ENCODE measurements around the gene ESRRB.

The ESRRB gene

DNA sequence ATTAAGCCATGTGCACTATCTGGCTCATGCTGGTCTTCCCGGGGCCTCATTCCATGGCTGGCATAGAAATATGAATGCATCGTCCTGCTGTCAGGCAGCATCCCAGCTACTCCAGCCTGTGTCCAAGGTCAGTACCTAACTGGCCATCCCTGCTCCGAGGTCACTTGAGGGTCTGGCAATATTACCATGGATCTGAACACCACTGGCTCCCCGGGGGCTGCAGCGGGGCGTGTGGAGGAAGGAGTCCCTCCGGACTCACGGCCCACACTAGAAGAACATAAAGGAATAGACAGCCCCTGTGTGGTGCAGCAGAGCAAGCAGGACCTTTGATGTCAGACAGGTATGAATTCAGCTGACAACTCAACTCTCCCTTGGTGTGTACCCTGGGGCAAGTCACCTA is 19.2 kb downstream of the ESRRB start:
- Histone ChIP-seq H3K79me2 (ENCODE audit: insufficient read depth, low read length) (no peaks in the 10 kb centered on the region), H3K4me1 (ENCODE audit: insufficient read depth, low read length, poor library complexity, severe bottlenecking) (no peaks in the 10 kb centered on the region), H3K36me3 (ENCODE audit: insufficient read depth, low read length) (no peaks in the 10 kb centered on the region), H3K9me3 (ENCODE audit: insufficient read depth, low read depth, low read length) (no peaks in the 10 kb centered on the region), H2AFZ (ENCODE audit: low read length) (no peak overlapping the region), H3K9me2 (replicated peaks; ENCODE audit: low read depth, low read length) (no peaks in the 10 kb centered on the region), H3K4me2 (ENCODE audit: low read depth, low read length, poor library complexity, severe bottlenecking) (no peak overlapping the region), H3K9ac (ENCODE audit: low read depth, low read length, poor library complexity, severe bottlenecking) (no peak overlapping the region), H3F3A (ENCODE audit: low read depth) (no peaks in the 10 kb centered on the region), H4K20me1 (ENCODE audit: insufficient read depth, low read length, poor library complexity, severe bottlenecking) (no peaks in the 10 kb centered on the region), H3K27me3 (ENCODE audit: insufficient read depth, low read length, poor library complexity, severe bottlenecking) (no peaks in the 10 kb centered on the region), H3K4me3 (ENCODE audit: low read length, poor library complexity, severe bottlenecking) (no peak overlapping the region)
- TF ChIP-seq, protein P1, sequence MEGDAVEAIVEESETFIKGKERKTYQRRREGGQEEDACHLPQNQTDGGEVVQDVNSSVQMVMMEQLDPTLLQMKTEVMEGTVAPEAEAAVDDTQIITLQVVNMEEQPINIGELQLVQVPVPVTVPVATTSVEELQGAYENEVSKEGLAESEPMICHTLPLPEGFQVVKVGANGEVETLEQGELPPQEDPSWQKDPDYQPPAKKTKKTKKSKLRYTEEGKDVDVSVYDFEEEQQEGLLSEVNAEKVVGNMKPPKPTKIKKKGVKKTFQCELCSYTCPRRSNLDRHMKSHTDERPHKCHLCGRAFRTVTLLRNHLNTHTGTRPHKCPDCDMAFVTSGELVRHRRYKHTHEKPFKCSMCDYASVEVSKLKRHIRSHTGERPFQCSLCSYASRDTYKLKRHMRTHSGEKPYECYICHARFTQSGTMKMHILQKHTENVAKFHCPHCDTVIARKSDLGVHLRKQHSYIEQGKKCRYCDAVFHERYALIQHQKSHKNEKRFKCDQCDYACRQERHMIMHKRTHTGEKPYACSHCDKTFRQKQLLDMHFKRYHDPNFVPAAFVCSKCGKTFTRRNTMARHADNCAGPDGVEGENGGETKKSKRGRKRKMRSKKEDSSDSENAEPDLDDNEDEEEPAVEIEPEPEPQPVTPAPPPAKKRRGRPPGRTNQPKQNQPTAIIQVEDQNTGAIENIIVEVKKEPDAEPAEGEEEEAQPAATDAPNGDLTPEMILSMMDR (conservative IDR thresholded peaks at IDR 0.05; ENCODE audit: low read length), result no peak
- TF ChIP-seq EZH2phosphoT487 (IDR thresholded peaks at IDR 0.05; ENCODE audit: borderline replicate concordance), result no peak

DNA sequence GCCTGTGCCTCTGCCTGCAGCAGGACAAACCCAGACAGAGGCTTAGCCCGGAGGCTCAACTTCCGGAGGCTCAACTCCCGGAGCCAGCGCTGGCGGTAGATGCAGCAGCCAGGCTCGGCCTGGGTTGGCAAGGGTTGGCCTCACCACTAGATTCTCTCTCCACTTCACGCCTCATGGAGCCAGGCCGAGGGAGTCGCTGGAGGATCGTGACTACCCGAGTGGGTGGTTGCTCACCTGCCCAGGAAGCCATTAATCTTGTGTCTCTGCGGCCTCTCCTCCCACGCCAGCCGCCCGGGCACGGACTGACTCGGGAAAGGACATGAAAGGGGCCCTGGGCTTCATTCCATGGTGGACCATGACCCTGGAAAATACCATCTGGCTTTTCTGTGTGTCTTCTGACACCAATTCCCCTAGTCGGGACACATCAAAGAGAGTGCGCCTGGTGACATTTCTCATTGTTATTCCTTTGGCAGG is 20.8 kb downstream of the ESRRB start:
- Histone ChIP-seq H3K36me3 (ENCODE audit: insufficient read depth, low read length) (no peaks in the 10 kb centered on the region), H3K4me1 (ENCODE audit: insufficient read depth, low read length, poor library complexity, severe bottlenecking) (no peaks in the 10 kb centered on the region), H3K79me2 (ENCODE audit: insufficient read depth, low read length) (no peaks in the 10 kb centered on the region), H4K20me1 (ENCODE audit: insufficient read depth, low read length, poor library complexity, severe bottlenecking) (no peaks in the 10 kb centered on the region), H3K9me2 (replicated peaks; ENCODE audit: low read depth, low read length) (no peaks in the 10 kb centered on the region), H3K9me3 (ENCODE audit: insufficient read depth, low read depth, low read length) (no peaks in the 10 kb centered on the region), H3K9ac (ENCODE audit: low read depth, low read length, poor library complexity, severe bottlenecking) (no peak overlapping the region), H2AFZ (ENCODE audit: low read length) (no peak overlapping the region), H3K4me2 (ENCODE audit: low read depth, low read length, poor library complexity, severe bottlenecking) (no peak overlapping the region), H3F3A (ENCODE audit: low read depth) (no peaks in the 10 kb centered on the region), H3K27me3 (ENCODE audit: insufficient read depth, low read length, poor library complexity, severe bottlenecking) (no peaks in the 10 kb centered on the region), H3K4me3 (ENCODE audit: low read length, poor library complexity, severe bottlenecking) (no peak overlapping the region)
- TF ChIP-seq EZH2phosphoT487 (IDR thresholded peaks at IDR 0.05; ENCODE audit: borderline replicate concordance), result no peak
- TF ChIP-seq, protein P1 (conservative IDR thresholded peaks at IDR 0.05; ENCODE audit: low read length), result no peak

DNA sequence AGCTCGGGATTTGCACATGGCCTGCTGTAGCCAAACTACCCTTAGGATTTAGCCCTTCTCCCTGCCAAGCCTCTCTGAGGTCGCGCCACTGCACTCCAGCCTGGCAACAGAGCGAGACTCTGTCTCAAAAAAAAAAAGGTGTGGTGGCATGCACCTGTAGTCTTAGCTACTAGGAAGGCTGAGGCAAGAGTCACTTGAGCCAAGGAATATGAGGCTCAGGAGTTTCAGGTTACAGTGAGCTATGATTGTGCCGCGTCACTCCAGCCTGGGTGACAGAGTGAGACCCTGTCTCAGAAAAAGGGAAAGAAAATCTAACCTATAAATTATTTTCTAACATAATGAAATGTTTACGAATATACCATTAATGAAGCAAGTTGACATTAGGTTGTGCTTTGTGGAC is 29.7 kb downstream of the ESRRB start:
- no peaks in the 10 kb centered on the region for H3K27me3 ChIP-seq (ENCODE audit: insufficient read depth, low read length, poor library complexity, severe bottlenecking)
- no peak for TF ChIP-seq EZH2phosphoT487 (IDR thresholded peaks at IDR 0.05; ENCODE audit: borderline replicate concordance)
- TF ChIP-seq, protein P1 (conservative IDR thresholded peaks at IDR 0.05; ENCODE audit: low read length), result no peak
- H3F3A ChIP-seq (ENCODE audit: low read depth), result no peaks in the 10 kb centered on the region
- H3K36me3 ChIP-seq (ENCODE audit: insufficient read depth, low read length), result no peaks in the 10 kb centered on the region
- no peaks in the 10 kb centered on the region for H3K4me1 ChIP-seq (ENCODE audit: insufficient read depth, low read length, poor library complexity, severe bottlenecking)
- H3K4me3 ChIP-seq (ENCODE audit: low read length, poor library complexity, severe bottlenecking), result no peak overlapping the region
- no peaks in the 10 kb centered on the region for H3K9me2 ChIP-seq (replicated peaks; ENCODE audit: low read depth, low read length)
- no peaks in the 10 kb centered on the region for H3K9me3 ChIP-seq (ENCODE audit: insufficient read depth, low read depth, low read length)
- no peaks in the 10 kb centered on the region for H4K20me1 ChIP-seq (ENCODE audit: insufficient read depth, low read length, poor library complexity, severe bottlenecking)
- H3K9ac ChIP-seq (ENCODE audit: low read depth, low read length, poor library complexity, severe bottlenecking), result no peak overlapping the region
- H3K79me2 ChIP-seq (ENCODE audit: insufficient read depth, low read length), result no peaks in the 10 kb centered on the region
- H2AFZ ChIP-seq (ENCODE audit: low read length), result no peak overlapping the region
- H3K4me2 ChIP-seq (ENCODE audit: low read depth, low read length, poor library complexity, severe bottlenecking), result no peak overlapping the region
